HepG2 (cell line): ENCODE measurements around the gene KIAA1958. TPM values are rescaled to one million over a fixed set of nuclear protein-coding genes. Genes with fewer than 3 reads are reported as not detected.

Experiments
- ATAC-seq: fragments of 200-7000 bp; cut with Tn5 transposase; 3 replicates; pipeline ENCODE4 v1.9.1; 2020; ENCODE audit warnings: mild to moderate bottlenecking, moderate library complexity
- BruUV-seq: library from RNA; stranded (reverse); fragments of 400-500 nt; replicated peaks from 2 replicates; lab custom pipeline; 2021; lab: Mats Ljungman, UMichigan
- CTCF ChIA-PET: fragments of 300-600 bp; formaldehyde crosslinking; extraction: SDS; loops from one replicate; lab custom pipeline; 2021; ENCODE audit warnings: low total read pairs, inconsistent platforms, low intra/inter-chr PET ratio; lab: Yijun Ruan, JAX
- POLR2A ChIA-PET: fragments of 350-600 bp; sonication (Branson Sonifier 250); formaldehyde crosslinking; loops from one replicate; lab custom pipeline; 2020; ENCODE audit warnings: antibody characterized with exemption, inconsistent platforms; lab: Yijun Ruan, JAX
- DNase-seq: peaks from one replicate; pipeline ENCODE4 v3.0.0-alpha.2; 2015; ENCODE audit warnings: low spot score
- FAIRE-seq: peaks from 3 replicates; lab custom pipeline; 2011; peaks lifted over from hg19 to GRCh38; lab: Jason Lieb, UNC
- H2AFZ ChIP-seq: one replicate; pipeline ENCODE4 v1.6.1; 2011; ENCODE audit warnings: low read length, inconsistent platforms
- H3K27ac ChIP-seq: fragments of 300-600 bp; 3 replicates; pipeline ENCODE4 v1.8.0; 2011; ENCODE audit warnings: mixed run types, mild to moderate bottlenecking, mixed read lengths, low read length, inconsistent platforms; ENCODE audit not compliant: insufficient read depth; ENCODE audit errors: extremely low read length
- H3K27me3 ChIP-seq, 2 experiments: fragments of 200-600 bp in 1 of 2; 2 replicates in 1 of 2; 3 replicates in 1 of 2; pipeline versions ENCODE4 v1.6.0 to v1.8.0; 2011; ENCODE audit warnings: low read length in 2 of 2, mild to moderate bottlenecking in 2 of 2, moderate library complexity in 2 of 2, inconsistent platforms in 1 of 2; ENCODE audit not compliant: insufficient read depth in 2 of 2, control insufficient read depth in 1 of 2
- H3K36me3 ChIP-seq, 2 experiments: fragments of 200-600 bp in 1 of 2; replicated peaks in 1 of 2; 2 replicates in 1 of 2; 3 replicates in 1 of 2; pipeline versions ENCODE4 v1.5.1 to v1.8.0; 2011; ENCODE audit warnings: low read length in 2 of 2, inconsistent platforms in 1 of 2; ENCODE audit not compliant: insufficient read depth in 2 of 2, control insufficient read depth in 1 of 2
- H3K4me1 ChIP-seq: 2 replicates; pipeline ENCODE4 v1.5.1; 2012; ENCODE audit warnings: low read length, inconsistent platforms; ENCODE audit not compliant: insufficient read depth
- H3K4me2 ChIP-seq: 2 replicates; pipeline ENCODE4 v1.6.0; 2011; ENCODE audit warnings: low read depth, low read length, inconsistent platforms
- H3K4me3 ChIP-seq, 3 experiments: fragments of 200-600 bp in 1 of 3; sonication (generic), shearing (Covaris generic) in 1 of 3; replicated peaks in 1 of 3; 2 replicates each; pipeline ENCODE4 v1.5.1; 2011 to 2016; ENCODE audit warnings: low read length in 3 of 3, inconsistent platforms in 2 of 3, low read depth in 2 of 3, mild to moderate bottlenecking in 2 of 3, control low read depth in 1 of 3, mixed read lengths in 1 of 3; ENCODE audit not compliant: insufficient read depth in 1 of 3
- H3K79me2 ChIP-seq: one replicate; pipeline ENCODE4 v1.6.1; 2011; ENCODE audit warnings: low read length, inconsistent platforms; ENCODE audit not compliant: insufficient read depth
- H3K9ac ChIP-seq: 2 replicates; pipeline ENCODE4 v1.6.0; 2011; ENCODE audit warnings: mild to moderate bottlenecking, low read depth, low read length, inconsistent platforms; ENCODE audit not compliant: insufficient read depth
- H3K9me3 ChIP-seq: 2 replicates; pipeline ENCODE4 v1.5.1; 2012; ENCODE audit warnings: mild to moderate bottlenecking, low read length
- H4K20me1 ChIP-seq: 2 replicates; pipeline ENCODE4 v1.6.0; 2011; ENCODE audit warnings: inconsistent platforms, mild to moderate bottlenecking, low read length, moderate library complexity; ENCODE audit not compliant: insufficient read depth
- BCLAF1 ChIP-seq: fragments of 450-650 bp; IDR thresholded peaks from 2 replicates; pipeline ENCODE4 v1.6.1; 2017; ENCODE audit warnings: mild to moderate bottlenecking
- CENPT ChIP-seq: sonication (generic); formaldehyde crosslinking; IDR thresholded peaks from 2 replicates; pipeline ENCODE4 v1.8.0; 2022; ENCODE audit warnings: low read depth, mild to moderate bottlenecking, moderate library complexity, missing genetic modification reagents
- FOSL2 ChIP-seq: sonication (generic); formaldehyde crosslinking; IDR thresholded peaks from 2 replicates; pipeline ENCODE4 v1.4.0; 2020; ENCODE audit warnings: missing genetic modification reagents
- HNF4A ChIP-seq: sonication (generic); formaldehyde crosslinking; IDR thresholded peaks from 2 replicates; pipeline ENCODE4 v1.4.0; 2020; ENCODE audit warnings: missing genetic modification reagents
- HNF4G ChIP-seq, 2 experiments: sonication (generic) in 1 of 2; formaldehyde crosslinking in 1 of 2; IDR thresholded peaks; 2 replicates each; pipeline versions ENCODE4 v1.4.0 to v1.6.1; 2011 to 2020; ENCODE audit warnings: borderline replicate concordance in 2 of 2, low read depth in 2 of 2, mild to moderate bottlenecking in 2 of 2, low read length in 1 of 2, missing genetic modification reagents in 1 of 2, moderate library complexity in 1 of 2
- PAXIP1 ChIP-seq: sonication (generic); formaldehyde crosslinking; conservative IDR thresholded peaks from 2 replicates; pipeline ENCODE4 v1.4.0; 2020; ENCODE audit warnings: mild to moderate bottlenecking, missing genetic modification reagents, moderate library complexity
- SAP130 ChIP-seq: IDR thresholded peaks from 2 replicates; pipeline ENCODE4 v1.6.1; 2016; ENCODE audit warnings: low read depth
- TFAP4 ChIP-seq: sonication (generic); IDR thresholded peaks from 2 replicates; pipeline ENCODE4 v1.6.1; 2016; ENCODE audit warnings: low read depth, borderline replicate concordance
- TGIF2 ChIP-seq: IDR thresholded peaks from 2 replicates; pipeline ENCODE4 v1.6.1; 2016; ENCODE audit warnings: control low read depth, missing compliant biosample characterization
- ZFP36L1 ChIP-seq: sonication (generic); formaldehyde crosslinking; IDR thresholded peaks from 2 replicates; pipeline ENCODE4 v1.8.0; 2022; ENCODE audit warnings: mild to moderate bottlenecking, missing genetic modification reagents, moderate library complexity
- WGBS: methylation state at CpG from one replicate; pipeline ENCODE4 v1.1.6; 2017; ENCODE audit warnings: low lambda C conversion rate; 5-methylcytosine and 5-hydroxymethylcytosine counted together
- in situ Hi-C: cut with HindIII; loops from 2 replicates; pipeline ENCODE4 v1.10.0; 2017; ENCODE audit warnings: low pct_unique_long_range_greater_than_20kb; ENCODE audit not compliant: extremely low pct_ligation_motif_present
- intact Hi-C: fragments of 100-400 bp; cut with micrococcal nuclease; formaldehyde crosslinking; loops from one replicate; pipeline ENCODE4 v1.10.0; 2022; ENCODE audit not compliant: unreplicated experiment
- polyA plus RNA-seq, 8 experiments: library from polyadenylated mRNA; depleted of rRNA in 3 of 8; stranded (reverse) in 7 of 8; unstranded in 1 of 8; fragments of >200 nt; fragmentation: Illumina TruSeq in 4 of 8; extraction: Trizol in 4 of 8; gene quantifications; 2 replicates each; pipeline versions ENCODE4 v1.2.1 to v1.2.3, GENCODE V29; 2011 to 2016; ENCODE audit warnings: low read depth in 4 of 8, missing spikeins in 1 of 8, mixed read lengths in 1 of 8; ENCODE audit not compliant: insufficient read depth in 1 of 8
- total RNA-seq, 5 experiments: library from RNA; depleted of rRNA; stranded (reverse); fragments of >200 nt; fragmentation: Illumina TruSeq; extraction: Trizol; gene quantifications; 2 replicates each; pipeline ENCODE4 v1.2.3, GENCODE V29; 2016; ENCODE audit warnings: low read depth in 1 of 5

The KIAA1958 gene
- total and polyA plus RNA-seq, 2 of the 13 experiments (the other 11 are each of a cell fraction or from before 2014, with no cell fraction given), result 8.5 to 10.3 TPM

GRCh38 chr9:112555844-112556482 is 69.3 kb downstream of the KIAA1958 start:
- Histone ChIP-seq H3K79me2 (peaks cover 41% of the 10 kb centered on the region), H3K36me3 (no peaks in the 10 kb centered on the region), H3K9me3 (no peaks in the 10 kb centered on the region), H2AFZ (no peak overlapping the region), H4K20me1 (no peaks in the 10 kb centered on the region; the same call in none of the 2 replicates), H3K27ac (no peak overlapping the region), H3K4me1 (peaks cover 23% of the 10 kb centered on the region), H3K27me3 (no peaks in the 10 kb centered on the region), H3K4me3 (no peak overlapping the region), H3K9ac (no peak overlapping the region), H3K4me2 (peak overlapping the region; percentile 51)
- DNase-seq, result peak; percentile 33
- no TSS peak for BruUV-seq
- WGBS, result 67% methylated on average over 9 of the region's 9 CpGs
- ChIA-PET CTCF (no interaction called here), POLR2A (no interaction called here)
- intact Hi-C loops, result loop anchor here (2.0 kb wide), 1 partner anchor 15 kb away; no protein-coding TSS in a partner anchor
- FAIRE-seq, result peak; percentile 34
- TF ChIP-seq ZFP36L1 (CRISPR knock-in tag), result no peak
- peak; percentile 22; the same call in 1 of the 2 replicates for TF ChIP-seq FOSL2
- TF ChIP-seq HNF4A, result peak; percentile 58
- TF ChIP-seq CENPT (CRISPR knock-in tag), result no peak
- peak; percentile 36; the same call in 1 of the 2 replicates for TF ChIP-seq HNF4G (IDR thresholded peaks at IDR 0.05; ENCODE audit: borderline replicate concordance, low read depth, low read length)
- TF ChIP-seq HNF4G (CRISPR knock-in tag; IDR thresholded peaks at IDR 0.05; ENCODE audit: borderline replicate concordance, low read depth), result no peak
- TF ChIP-seq TGIF2 (CRISPR knock-in tag), result peak; percentile 31; the same call in 1 of the 2 replicates
- peak; percentile 65; the same call in 1 of the 2 replicates for TF ChIP-seq TFAP4
- peak; percentile 44 for TF ChIP-seq SAP130 (CRISPR knock-in tag)
- TF ChIP-seq BCLAF1, result no peak
- 0 out of 2 replicates have a peak, but pooled peaks have one; percentile 10 for TF ChIP-seq PAXIP1 (CRISPR knock-in tag)
- peak; percentile 94 for ATAC-seq
- in situ Hi-C loops, result no loop called here
